AG04450 (cell line): ENCODE measurements around the gene ARHGAP24. TPM values are rescaled to one million over a fixed set of nuclear protein-coding genes. Genes with fewer than 3 reads are reported as not detected.

Experiments used
- CTCF ChIA-PET: fragments of 300-600, 350-600 bp; formaldehyde crosslinking; extraction: SDS; loops from one replicate; lab custom pipeline; 2022; ENCODE audit warnings: antibody characterized with exemption, inconsistent platforms; lab: Charles Lee
- POLR2A ChIA-PET: fragments of 350-600 bp; formaldehyde crosslinking; extraction: SDS; loops from one replicate; lab custom pipeline; 2021; ENCODE audit warnings: antibody characterized with exemption, inconsistent platforms; lab: Yijun Ruan, JAX
- DNase-seq: peaks from one replicate; pipeline ENCODE4 v3.0.0-alpha.2; 2011; ENCODE audit warnings: low read depth, low spot score
- H3K27ac ChIP-seq: one replicate; pipeline ENCODE4 v1.5.1; 2012; ENCODE audit warnings: low read depth, low read length, control low read depth
- H3K27me3 ChIP-seq: one replicate; pipeline ENCODE4 v1.6.0; 2012; ENCODE audit warnings: low read length; ENCODE audit not compliant: control insufficient read depth, insufficient read depth
- H3K4me3 ChIP-seq: 2 replicates; pipeline ENCODE4 v1.5.1; 2011; ENCODE audit warnings: mild to moderate bottlenecking, low read depth, low read length, control low read depth
- H3K9me3 ChIP-seq: 2 replicates; pipeline ENCODE4 v1.5.1; 2012; ENCODE audit warnings: low read length; ENCODE audit not compliant: control insufficient read depth, insufficient read depth
- polyA plus RNA-seq: library from polyadenylated mRNA; depleted of rRNA; stranded (reverse); fragments of >200 nt; gene quantifications from 2 replicates; pipeline ENCODE4 v1.2.3, GENCODE V29; 2011
- TF ChIP-seq, protein P1 (sequence below): IDR thresholded peaks from 2 replicates; pipeline ENCODE4 v1.5.1; 2011; ENCODE audit warnings: low read depth, low read length, control low read depth, inconsistent platforms

Gene ARHGAP24
- polyA plus RNA-seq, 1 experiment, result 16.8 TPM

DNA sequence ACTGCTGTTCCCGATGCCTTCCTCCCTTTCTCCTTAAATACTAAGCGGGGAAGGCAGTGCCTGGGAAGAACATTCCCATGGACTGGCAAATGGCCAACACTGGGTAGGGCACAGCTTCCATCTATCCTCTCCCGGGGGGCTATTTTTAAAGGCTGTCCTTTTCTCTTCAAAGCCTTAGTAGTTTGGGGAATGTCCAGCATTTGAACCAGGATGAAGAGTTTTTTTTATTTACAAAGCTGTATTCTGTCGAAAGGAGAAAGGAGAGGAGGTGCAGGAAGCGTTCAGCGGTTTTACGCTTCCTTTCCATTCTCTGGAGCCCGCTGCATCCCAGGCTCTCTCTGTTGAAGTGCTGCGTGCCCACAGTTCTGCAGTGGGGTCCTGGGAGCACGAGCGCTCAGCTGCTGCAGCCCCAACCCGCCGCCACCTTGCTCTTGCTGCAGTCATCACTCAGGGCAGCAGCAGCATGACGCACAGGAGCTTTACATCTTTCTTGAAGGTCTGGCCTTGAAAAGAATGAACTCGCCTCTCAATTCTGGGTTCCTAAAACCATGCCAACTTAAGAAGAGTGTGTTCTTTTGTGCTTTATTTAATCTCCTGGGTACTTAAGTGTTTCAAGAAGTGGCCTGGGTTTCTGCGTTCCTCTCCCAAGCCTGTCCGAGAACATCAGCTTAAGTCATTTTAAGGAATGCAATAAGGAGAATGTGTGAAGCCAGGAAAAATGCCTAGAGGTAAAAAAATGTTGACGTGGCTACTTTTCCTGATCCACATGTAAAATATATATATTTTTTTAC lies 457.7 kb downstream of the ARHGAP24 start:
- TF ChIP-seq, protein P1, sequence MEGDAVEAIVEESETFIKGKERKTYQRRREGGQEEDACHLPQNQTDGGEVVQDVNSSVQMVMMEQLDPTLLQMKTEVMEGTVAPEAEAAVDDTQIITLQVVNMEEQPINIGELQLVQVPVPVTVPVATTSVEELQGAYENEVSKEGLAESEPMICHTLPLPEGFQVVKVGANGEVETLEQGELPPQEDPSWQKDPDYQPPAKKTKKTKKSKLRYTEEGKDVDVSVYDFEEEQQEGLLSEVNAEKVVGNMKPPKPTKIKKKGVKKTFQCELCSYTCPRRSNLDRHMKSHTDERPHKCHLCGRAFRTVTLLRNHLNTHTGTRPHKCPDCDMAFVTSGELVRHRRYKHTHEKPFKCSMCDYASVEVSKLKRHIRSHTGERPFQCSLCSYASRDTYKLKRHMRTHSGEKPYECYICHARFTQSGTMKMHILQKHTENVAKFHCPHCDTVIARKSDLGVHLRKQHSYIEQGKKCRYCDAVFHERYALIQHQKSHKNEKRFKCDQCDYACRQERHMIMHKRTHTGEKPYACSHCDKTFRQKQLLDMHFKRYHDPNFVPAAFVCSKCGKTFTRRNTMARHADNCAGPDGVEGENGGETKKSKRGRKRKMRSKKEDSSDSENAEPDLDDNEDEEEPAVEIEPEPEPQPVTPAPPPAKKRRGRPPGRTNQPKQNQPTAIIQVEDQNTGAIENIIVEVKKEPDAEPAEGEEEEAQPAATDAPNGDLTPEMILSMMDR, result no peak
- Histone ChIP-seq H3K9me3 (no peaks in the 10 kb centered on the region), H3K27ac (no peak overlapping the region), H3K4me3 (no peak overlapping the region), H3K27me3 (no peaks in the 10 kb centered on the region)
- CTCF ChIA-PET, result no interaction called here
- no peak for DNase-seq
- POLR2A ChIA-PET, result no interaction called here

DNA sequence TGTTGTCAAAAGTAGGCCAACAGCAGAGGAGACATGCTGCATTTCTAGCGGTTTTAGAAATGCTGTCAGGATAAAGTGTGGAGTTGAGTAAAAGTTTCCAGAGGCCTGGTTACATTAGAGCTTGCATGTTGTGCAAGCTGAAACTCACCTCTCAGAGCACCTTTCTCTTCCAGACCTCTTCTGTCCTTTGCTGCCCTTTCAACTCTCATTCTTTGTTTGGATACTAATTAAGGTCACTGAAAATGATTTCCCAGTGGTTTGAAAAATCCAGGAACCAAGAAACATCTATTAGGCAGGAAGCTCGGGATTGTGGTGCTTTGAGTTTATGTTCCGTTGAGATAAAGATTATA lies 458.3 kb downstream of the ARHGAP24 start:
- TF ChIP-seq, protein P1, result no peak

DNA sequence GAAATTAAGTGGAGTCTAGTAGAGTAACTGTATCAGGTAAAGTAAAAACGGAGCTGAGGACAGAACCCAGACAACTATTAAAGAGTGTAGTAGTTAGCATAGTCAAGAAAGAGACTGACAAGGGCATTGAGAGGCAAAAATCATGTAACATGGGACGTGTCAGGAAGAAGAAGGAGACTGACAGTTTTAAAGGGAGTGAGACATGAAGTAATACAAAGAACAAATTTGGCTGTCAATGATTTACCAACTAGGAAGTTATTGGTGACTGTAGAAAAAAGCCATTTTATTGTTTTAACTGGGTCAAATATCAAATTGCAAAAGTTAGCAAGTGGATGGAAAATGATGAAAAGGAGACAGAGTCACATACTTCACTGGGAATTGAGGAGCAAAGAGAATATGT lies 462.6 kb downstream of the ARHGAP24 start:
- ChIA-PET POLR2A (no interaction called here), CTCF (interaction anchor here (1.1 to 1.2 kb wide), 2 partner anchors 32 to 141 kb away, joined by 3 to 4 read pairs; no protein-coding TSS in a partner anchor)
- no peaks in the 10 kb centered on the region for H3K27me3 ChIP-seq
- H3K4me3 ChIP-seq, result no peak overlapping the region
- H3K9me3 ChIP-seq, result no peaks in the 10 kb centered on the region
- no peak for DNase-seq
- TF ChIP-seq, protein P1, result no peak
- H3K27ac ChIP-seq, result no peak overlapping the region

More for the DNA sequence above, 458.3 kb downstream of the ARHGAP24 start:
- no peak overlapping the region for H3K27ac ChIP-seq
- CTCF ChIA-PET, result no interaction called here
- POLR2A ChIA-PET, result no interaction called here
- no peak overlapping the region for H3K4me3 ChIP-seq
- no peaks in the 10 kb centered on the region for H3K27me3 ChIP-seq
- DNase-seq, result no peak
- no peaks in the 10 kb centered on the region for H3K9me3 ChIP-seq

DNA sequence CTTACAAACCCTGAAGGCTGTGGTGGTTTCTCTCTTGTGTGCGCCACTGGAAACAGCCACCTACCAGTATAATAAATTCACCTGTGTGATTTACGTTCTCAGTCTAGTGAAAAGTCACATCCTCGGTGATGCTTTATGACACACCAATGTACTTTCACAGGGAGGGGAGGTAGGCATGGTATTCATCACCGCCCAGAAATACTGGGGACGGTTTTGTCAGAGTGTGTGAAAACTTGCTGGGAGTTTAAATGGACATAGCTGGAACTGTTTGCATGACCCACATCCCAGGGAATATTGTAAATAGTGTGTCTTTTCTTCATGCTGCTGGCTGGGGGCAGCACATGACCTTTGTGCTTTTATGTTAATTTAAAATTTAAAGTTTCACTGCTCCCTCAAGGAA lies 463.1 kb downstream of the ARHGAP24 start:
- CTCF ChIA-PET, result interaction anchor here (0.8 to 1.2 kb wide), 4 partner anchors 31 to 190 kb away, joined by 3 to 4 read pairs (median 4); no protein-coding TSS in a partner anchor
- no peak for DNase-seq
- Histone ChIP-seq H3K27me3 (no peaks in the 10 kb centered on the region), H3K4me3 (no peak overlapping the region), H3K9me3 (no peaks in the 10 kb centered on the region), H3K27ac (no peak overlapping the region)
- POLR2A ChIA-PET, result no interaction called here
- TF ChIP-seq, protein P1, result no peak

DNA sequence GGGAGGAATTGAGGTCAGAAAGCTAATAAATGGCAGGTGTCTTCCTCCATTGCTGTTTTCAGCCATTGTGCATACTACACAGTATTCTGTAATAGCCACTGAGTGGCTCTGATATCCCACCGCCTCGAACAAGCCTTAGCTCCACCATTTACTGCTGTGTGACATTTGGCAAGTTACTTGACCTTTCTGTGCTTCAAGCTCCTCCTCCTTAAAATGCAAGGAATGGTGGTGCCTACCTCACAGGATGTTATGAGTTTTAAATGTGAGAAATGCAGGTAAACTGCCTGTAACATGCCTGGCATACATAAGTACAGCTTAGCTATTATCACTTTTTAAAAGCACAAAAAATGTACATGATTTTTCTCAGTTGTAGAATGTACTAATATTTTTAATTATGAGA lies 464.0 kb downstream of the ARHGAP24 start:
- Histone ChIP-seq H3K9me3 (no peaks in the 10 kb centered on the region), H3K27me3 (no peaks in the 10 kb centered on the region), H3K4me3 (no peak overlapping the region), H3K27ac (no peak overlapping the region)
- no peak for DNase-seq
- TF ChIP-seq, protein P1, result no peak
- CTCF ChIA-PET, result interaction anchor here (0.8 to 1.1 kb wide), 2 partner anchors 30 to 191 kb away, joined by 3 to 4 read pairs; no protein-coding TSS in a partner anchor
- POLR2A ChIA-PET, result no interaction called here
